DND-41 (cell line): ENCODE results near the gene CTIF.

Experiments
- CTCF ChIP-seq: IDR thresholded peaks from 2 replicates; pipeline ENCODE4 v1.5.1; 2012; ENCODE audit warnings: borderline replicate concordance, low read length, moderate library complexity, mild to moderate bottlenecking; ENCODE audit not compliant: poor library complexity, severe bottlenecking; ENCODE audit errors: extremely low read depth
- EZH2 ChIP-seq: IDR thresholded peaks from 3 replicates; pipeline ENCODE4 v1.6.1; 2012; ENCODE audit warnings: borderline replicate concordance, low read depth, mild to moderate bottlenecking, moderate library complexity, low read length, inconsistent platforms; ENCODE audit not compliant: severe bottlenecking

- no peak for TF ChIP-seq CTCF
- TF ChIP-seq EZH2: no peak
These were observed 4.4 kb downstream of the CTIF start for GRCh38 chr18:48543228-48543627.
